ENCODE data around the gene VPS37B.

GRCh38 chr12:122837306-122838265 lies 58.3 kb downstream of the VPS37B start:
- TF ChIP-seq CTCF (IDR thresholded peaks at IDR 0.05; ENCODE audit: low read length), result no peak
- TF ChIP-seq EZH2 (IDR thresholded peaks at IDR 0.05; ENCODE audit: borderline replicate concordance, low read length), result no peak
